DND-41 (cell line): Measurements from ENCODE around the gene PLXNC1.

Source experiments
- EZH2 ChIP-seq: IDR thresholded peaks from 3 replicates; pipeline ENCODE4 v1.6.1; 2012; ENCODE audit warnings: borderline replicate concordance, low read depth, mild to moderate bottlenecking, moderate library complexity, low read length, inconsistent platforms; ENCODE audit not compliant: severe bottlenecking
- TF ChIP-seq, protein P1 (sequence below): IDR thresholded peaks from 2 replicates; pipeline ENCODE4 v1.5.1; 2012; ENCODE audit warnings: borderline replicate concordance, low read length, moderate library complexity, mild to moderate bottlenecking; ENCODE audit not compliant: poor library complexity, severe bottlenecking; ENCODE audit errors: extremely low read depth

DNA sequence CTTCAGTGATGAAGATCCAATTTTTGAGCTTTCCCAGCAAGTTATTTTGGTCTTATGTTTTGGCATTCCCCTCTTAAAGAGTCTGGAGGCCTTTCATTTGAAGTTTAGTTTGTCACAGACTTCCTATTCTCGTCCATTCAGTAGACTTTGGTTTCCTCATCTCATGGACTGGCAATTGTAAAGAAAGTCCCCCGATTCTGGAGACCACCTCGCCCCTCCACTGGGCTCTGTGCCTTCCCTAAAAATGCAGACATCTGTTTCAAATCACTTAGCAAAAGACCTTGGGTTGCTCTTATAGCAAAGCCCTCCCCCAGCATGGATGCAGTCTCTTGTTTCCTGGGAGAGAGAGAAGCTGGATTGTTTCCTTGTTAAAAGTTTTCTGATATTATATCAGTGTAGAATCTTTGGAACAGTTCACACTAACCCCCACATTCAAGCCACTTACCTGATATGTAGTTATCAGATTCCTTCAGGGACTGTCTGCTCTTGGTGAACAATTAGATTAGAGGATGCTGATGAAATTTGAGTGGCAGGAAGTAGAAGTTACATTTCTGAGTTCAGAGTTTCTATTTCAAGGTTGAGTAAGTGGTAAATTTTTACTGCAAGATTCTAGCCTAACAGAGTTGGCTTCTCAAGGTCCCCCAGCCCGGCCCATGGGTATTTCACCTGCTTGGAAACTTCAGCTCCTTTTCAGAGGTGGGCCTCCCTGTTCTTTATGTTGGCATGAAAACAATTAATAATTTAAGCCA lies 56.3 kb downstream of the PLXNC1 start:
- TF ChIP-seq EZH2 = no peak
- TF ChIP-seq, protein P1, sequence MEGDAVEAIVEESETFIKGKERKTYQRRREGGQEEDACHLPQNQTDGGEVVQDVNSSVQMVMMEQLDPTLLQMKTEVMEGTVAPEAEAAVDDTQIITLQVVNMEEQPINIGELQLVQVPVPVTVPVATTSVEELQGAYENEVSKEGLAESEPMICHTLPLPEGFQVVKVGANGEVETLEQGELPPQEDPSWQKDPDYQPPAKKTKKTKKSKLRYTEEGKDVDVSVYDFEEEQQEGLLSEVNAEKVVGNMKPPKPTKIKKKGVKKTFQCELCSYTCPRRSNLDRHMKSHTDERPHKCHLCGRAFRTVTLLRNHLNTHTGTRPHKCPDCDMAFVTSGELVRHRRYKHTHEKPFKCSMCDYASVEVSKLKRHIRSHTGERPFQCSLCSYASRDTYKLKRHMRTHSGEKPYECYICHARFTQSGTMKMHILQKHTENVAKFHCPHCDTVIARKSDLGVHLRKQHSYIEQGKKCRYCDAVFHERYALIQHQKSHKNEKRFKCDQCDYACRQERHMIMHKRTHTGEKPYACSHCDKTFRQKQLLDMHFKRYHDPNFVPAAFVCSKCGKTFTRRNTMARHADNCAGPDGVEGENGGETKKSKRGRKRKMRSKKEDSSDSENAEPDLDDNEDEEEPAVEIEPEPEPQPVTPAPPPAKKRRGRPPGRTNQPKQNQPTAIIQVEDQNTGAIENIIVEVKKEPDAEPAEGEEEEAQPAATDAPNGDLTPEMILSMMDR = no peak
